Skeletal muscle tissue (tissue), 4 donors: Measurements from ENCODE around the gene MYO5C. TPM values are rescaled to one million over a fixed set of nuclear protein-coding genes. Genes with fewer than 3 reads are reported as not detected.

Source experiments
- H3K27ac ChIP-seq: one replicate; pipeline ENCODE4 v1.7.0; 2013; ENCODE audit warnings: mild to moderate bottlenecking, low read depth, low read length, inconsistent platforms
- H3K27me3 ChIP-seq, 3 donors: one replicate each; pipeline ENCODE4 v1.7.0; 2013; ENCODE audit warnings: low read length in 3 of 3; ENCODE audit not compliant: control insufficient read depth in 3 of 3, insufficient read depth in 3 of 3
- H3K36me3 ChIP-seq, 3 donors: one replicate each; pipeline ENCODE4 v1.7.0; 2013; ENCODE audit warnings: low read length in 3 of 3; ENCODE audit not compliant: control insufficient read depth in 3 of 3, insufficient read depth in 3 of 3
- H3K4me1 ChIP-seq, 3 donors: one replicate each; pipeline ENCODE4 v1.7.0; 2013; ENCODE audit warnings: low read length in 3 of 3, mild to moderate bottlenecking in 3 of 3; ENCODE audit not compliant: control insufficient read depth in 3 of 3, insufficient read depth in 3 of 3
- H3K4me3 ChIP-seq, 3 donors: one replicate each; pipeline ENCODE4 v1.7.0; 2013; ENCODE audit warnings: low read length in 3 of 3
- H3K9ac ChIP-seq, 3 donors: one replicate each; pipeline ENCODE4 v1.7.0; 2013; ENCODE audit warnings: low read length in 3 of 3, mild to moderate bottlenecking in 3 of 3, moderate library complexity in 2 of 3, low read depth in 1 of 3
- H3K9me3 ChIP-seq, 3 donors: one replicate each; pipeline ENCODE4 v1.7.0; 2013; ENCODE audit warnings: low read length in 3 of 3; ENCODE audit not compliant: control insufficient read depth in 3 of 3
- total RNA-seq: library from RNA; depleted of rRNA; stranded (reverse); fragments of >200 nt; gene quantifications from one replicate; pipeline ENCODE4 v1.2.3, GENCODE V29; 2014
- donor health status: Osteomylitis.

The MYO5C gene
- total RNA-seq, 1 donor from 2014 or later: 3.7 TPM

GRCh38 chr15:52238149-52238548 lies 57.5 kb downstream of the MYO5C start:
- H3K36me3 ChIP-seq: peaks cover 5 to 17% (median 7%) of the 10 kb centered on the region in 3 donors
- no peaks in the 10 kb centered on the region for H3K27me3 ChIP-seq
- H3K4me1 ChIP-seq: no peaks in the 10 kb centered on the region
- no peak overlapping the region for H3K9ac ChIP-seq
- H3K4me3 ChIP-seq: no peak overlapping the region
- no peak overlapping the region for H3K27ac ChIP-seq
- H3K9me3 ChIP-seq: no peaks in the 10 kb centered on the region

- Histone ChIP-seq H3K27ac (no peak overlapping the region), H3K4me1 (no peaks in the 10 kb centered on the region), H3K36me3 (peaks cover 5 to 18% (median 6%) of the 10 kb centered on the region in 3 donors), H3K27me3 (peaks cover 0 to 3% (median 0%) of the 10 kb centered on the region in 3 donors), H3K9ac (no peak overlapping the region), H3K9me3 (no peaks in the 10 kb centered on the region), H3K4me3 (no peak overlapping the region)
Measured at GRCh38 chr15:52236013-52236412, 59.6 kb downstream of the MYO5C start.

GRCh38 chr15:52234596-52235541 lies 60.7 kb downstream of the MYO5C start:
- peaks cover 5 to 18% (median 6%) of the 10 kb centered on the region in 3 donors for H3K36me3 ChIP-seq
- no peaks in the 10 kb centered on the region for H3K9me3 ChIP-seq
- no peaks in the 10 kb centered on the region for H3K4me1 ChIP-seq
- no peak overlapping the region for H3K27ac ChIP-seq
- no peak overlapping the region for H3K4me3 ChIP-seq
- no peak overlapping the region for H3K9ac ChIP-seq
- H3K27me3 ChIP-seq: peaks cover 0 to 4% (median 0%) of the 10 kb centered on the region in 3 donors

- Histone ChIP-seq H3K4me3 (no peak overlapping the region), H3K36me3 (peaks cover 5 to 13% (median 6%) of the 10 kb centered on the region in 3 donors), H3K9me3 (no peaks in the 10 kb centered on the region), H3K9ac (no peak overlapping the region), H3K27me3 (peaks cover 0 to 4% (median 0%) of the 10 kb centered on the region in 3 donors), H3K4me1 (no peaks in the 10 kb centered on the region), H3K27ac (no peak overlapping the region)
Measured at GRCh38 chr15:52233405-52233804, 62.2 kb downstream of the MYO5C start.

- Histone ChIP-seq H3K9ac (no peak overlapping the region), H3K4me3 (no peak overlapping the region), H3K36me3 (peaks cover 5 to 13% (median 6%) of the 10 kb centered on the region in 3 donors)
Measured at GRCh38 chr15:52232327-52232726, 63.3 kb downstream of the MYO5C start.

GRCh38 chr15:52230073-52230472 lies 65.5 kb downstream of the MYO5C start:
- Histone ChIP-seq H3K27me3 (peaks cover 0 to 4% (median 0%) of the 10 kb centered on the region in 3 donors), H3K4me3 (no peak overlapping the region), H3K27ac (no peak overlapping the region), H3K4me1 (no peaks in the 10 kb centered on the region), H3K36me3 (peaks cover 5 to 7% (median 6%) of the 10 kb centered on the region in 3 donors), H3K9ac (no peak overlapping the region), H3K9me3 (no peaks in the 10 kb centered on the region)

More at GRCh38 chr15:52232327-52232726, 63.3 kb downstream of the MYO5C start:
- Histone ChIP-seq H3K27ac (no peak overlapping the region), H3K9me3 (no peaks in the 10 kb centered on the region), H3K27me3 (peaks cover 0 to 4% (median 0%) of the 10 kb centered on the region in 3 donors), H3K4me1 (no peaks in the 10 kb centered on the region)

- H3K36me3 ChIP-seq: peaks cover 0 to 3% (median 2%) of the 10 kb centered on the region in 3 donors
- no peaks in the 10 kb centered on the region for H3K4me1 ChIP-seq
- peaks cover 0 to 4% (median 0%) of the 10 kb centered on the region in 3 donors for H3K27me3 ChIP-seq
- no peak overlapping the region for H3K4me3 ChIP-seq
- H3K27ac ChIP-seq: no peak overlapping the region
- no peaks in the 10 kb centered on the region for H3K9me3 ChIP-seq
- no peak overlapping the region for H3K9ac ChIP-seq
Measured at GRCh38 chr15:52228921-52229320, 66.7 kb downstream of the MYO5C start.

- H3K27me3 ChIP-seq: peaks cover 0 to 4% (median 0%) of the 10 kb centered on the region in 3 donors
- no peaks in the 10 kb centered on the region for H3K9me3 ChIP-seq
- peaks cover 0 to 3% (median 3%) of the 10 kb centered on the region in 3 donors for H3K36me3 ChIP-seq
- H3K9ac ChIP-seq: no peak overlapping the region
- no peak overlapping the region for H3K4me3 ChIP-seq
- H3K4me1 ChIP-seq: no peaks in the 10 kb centered on the region
- no peak overlapping the region for H3K27ac ChIP-seq
Measured at GRCh38 chr15:52227456-52227855, 68.1 kb downstream of the MYO5C start.

- no peak overlapping the region for H3K27ac ChIP-seq
- no peak overlapping the region for H3K9ac ChIP-seq
- H3K9me3 ChIP-seq: no peaks in the 10 kb centered on the region
- no peaks in the 10 kb centered on the region for H3K27me3 ChIP-seq
- no peak overlapping the region for H3K4me3 ChIP-seq
- peaks cover 0 to 3% (median 0%) of the 10 kb centered on the region in 3 donors for H3K36me3 ChIP-seq
- H3K4me1 ChIP-seq: no peaks in the 10 kb centered on the region
Measured at GRCh38 chr15:52225230-52225629, 70.4 kb downstream of the MYO5C start.

GRCh38 chr15:52224211-52224610 lies 71.4 kb downstream of the MYO5C start:
- Histone ChIP-seq H3K9me3 (no peaks in the 10 kb centered on the region), H3K27me3 (no peaks in the 10 kb centered on the region), H3K36me3 (peaks cover 0 to 5% (median 0%) of the 10 kb centered on the region in 3 donors), H3K4me3 (no peak overlapping the region), H3K9ac (no peak overlapping the region), H3K4me1 (no peaks in the 10 kb centered on the region), H3K27ac (no peak overlapping the region)
